22Rv1 (cell line): Measurements from ENCODE around the gene EHHADH.

Source experiments
- CTCF ChIP-seq: fragments of 450-650 bp; IDR thresholded peaks from 2 replicates; pipeline ENCODE4 v1.5.1; 2017; ENCODE audit warnings: mild to moderate bottlenecking
- ZFX ChIP-seq: fragments of 450-650 bp; IDR thresholded peaks from 2 replicates; pipeline ENCODE4 v1.6.1; 2017; ENCODE audit warnings: antibody characterized with exemption, borderline replicate concordance

GRCh38 chr3:185151964-185152409, 101.9 kb downstream of the EHHADH start:
- no peak for TF ChIP-seq CTCF
- no peak for TF ChIP-seq ZFX
